VCaP (cell line): ENCODE measurements around the gene PSG2.
A peak's percentile ranks its signal among the peaks of the same experiment; 100 is the strongest.
"Not testable (repeated sequence)": the region's sequence is repeated elsewhere in the genome, so short reads cannot be mapped to it uniquely, and the experiment has no call there.

Experiments used
- H3K27ac ChIP-seq: fragments of 450-650 bp; 2 replicates; pipeline ENCODE4 v1.5.1; 2017
- CTCF ChIP-seq: fragments of 450-650 bp; conservative IDR thresholded peaks from 2 replicates; pipeline ENCODE4 v1.5.1; 2017; ENCODE audit warnings: mild to moderate bottlenecking, moderate library complexity

Gene PSG2

GRCh38 chr19:43082601-43083000 is at the start of gene PSG2:
PSG2 (minus strand) TSS chr19:43082701; CDS start chr19:43082569, 132 bp downstream.
- not testable (repeated sequence) for H3K27ac ChIP-seq

GRCh38 chr19:43131281-43131842 is 48.9 kb upstream of the PSG2 start:
- H3K27ac ChIP-seq, result peak overlapping the region; percentile 51

- H3K27ac ChIP-seq, result not testable (repeated sequence)
Observed at GRCh38 chr19:43129197-43129596, 46.7 kb upstream of the PSG2 start.

- H3K27ac ChIP-seq, result not testable (repeated sequence)
Observed at GRCh38 chr19:43127336-43127735, 44.8 kb upstream of the PSG2 start.

- no peak overlapping the region for H3K27ac ChIP-seq
- TF ChIP-seq CTCF, result no peak
Observed at GRCh38 chr19:43126720-43127119, 44.2 kb upstream of the PSG2 start.

- H3K27ac ChIP-seq, result no peak overlapping the region
- no peak for TF ChIP-seq CTCF
Observed at GRCh38 chr19:43124360-43124759, 41.9 kb upstream of the PSG2 start.

GRCh38 chr19:43120433-43121026 is 38.0 kb upstream of the PSG2 start:
- peak overlapping the region; percentile 19; the same call in 1 of the 2 replicates for H3K27ac ChIP-seq

GRCh38 chr19:43119526-43119925 is 37.0 kb upstream of the PSG2 start:
- not testable (repeated sequence) for H3K27ac ChIP-seq

- H3K27ac ChIP-seq, result not testable (repeated sequence)
Observed at GRCh38 chr19:43116421-43116820, 33.9 kb upstream of the PSG2 start.

- not testable (repeated sequence) for H3K27ac ChIP-seq
Observed at GRCh38 chr19:43115548-43115947, 33.0 kb upstream of the PSG2 start.

- not testable (repeated sequence) for H3K27ac ChIP-seq
Observed at GRCh38 chr19:43115064-43115463, 32.6 kb upstream of the PSG2 start.

GRCh38 chr19:43114626-43115025 is 32.1 kb upstream of the PSG2 start:
- H3K27ac ChIP-seq, result not testable (repeated sequence)

- H3K27ac ChIP-seq, result not testable (repeated sequence)
Observed at GRCh38 chr19:43107401-43107800, 24.9 kb upstream of the PSG2 start.

GRCh38 chr19:43105496-43105895 is 23.0 kb upstream of the PSG2 start:
- no peak for TF ChIP-seq CTCF
- H3K27ac ChIP-seq, result no peak overlapping the region
